Tibial nerve (tissue), 3 donors: ENCODE results near the gene CNOT8.

Experiments
- POLR2A ChIP-seq, 2 donors: fragments of 450-650 bp; IDR thresholded peaks; one replicate each; pipeline ENCODE4 v1.6.1; 2017; ENCODE audit warnings: antibody characterized with exemption in 2 of 2, mild to moderate bottlenecking in 2 of 2, moderate library complexity in 2 of 2
- TF ChIP-seq, protein P1 (sequence below), 5 experiments: fragments of 200-600 bp in 3 of 5; fragments of 450-650 bp in 2 of 5; sonication (generic) in 3 of 5; IDR thresholded peaks; one replicate each; pipeline ENCODE4 v1.5.1; 2016 to 2019; ENCODE audit warnings: antibody characterized with exemption in 5 of 5, mild to moderate bottlenecking in 3 of 5, moderate library complexity in 2 of 5

- TF ChIP-seq, protein P1, sequence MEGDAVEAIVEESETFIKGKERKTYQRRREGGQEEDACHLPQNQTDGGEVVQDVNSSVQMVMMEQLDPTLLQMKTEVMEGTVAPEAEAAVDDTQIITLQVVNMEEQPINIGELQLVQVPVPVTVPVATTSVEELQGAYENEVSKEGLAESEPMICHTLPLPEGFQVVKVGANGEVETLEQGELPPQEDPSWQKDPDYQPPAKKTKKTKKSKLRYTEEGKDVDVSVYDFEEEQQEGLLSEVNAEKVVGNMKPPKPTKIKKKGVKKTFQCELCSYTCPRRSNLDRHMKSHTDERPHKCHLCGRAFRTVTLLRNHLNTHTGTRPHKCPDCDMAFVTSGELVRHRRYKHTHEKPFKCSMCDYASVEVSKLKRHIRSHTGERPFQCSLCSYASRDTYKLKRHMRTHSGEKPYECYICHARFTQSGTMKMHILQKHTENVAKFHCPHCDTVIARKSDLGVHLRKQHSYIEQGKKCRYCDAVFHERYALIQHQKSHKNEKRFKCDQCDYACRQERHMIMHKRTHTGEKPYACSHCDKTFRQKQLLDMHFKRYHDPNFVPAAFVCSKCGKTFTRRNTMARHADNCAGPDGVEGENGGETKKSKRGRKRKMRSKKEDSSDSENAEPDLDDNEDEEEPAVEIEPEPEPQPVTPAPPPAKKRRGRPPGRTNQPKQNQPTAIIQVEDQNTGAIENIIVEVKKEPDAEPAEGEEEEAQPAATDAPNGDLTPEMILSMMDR (IDR thresholded peaks at IDR 0.05) = no peak
- TF ChIP-seq POLR2A (IDR thresholded peaks at IDR 0.05) = no peak
Observed at GRCh38 chr5:154842689-154843530, 15.5 kb upstream of the CNOT8 start.
